ENCODE measurements around the gene WASHC2A. TPM values are rescaled to one million over a fixed set of nuclear protein-coding genes. Genes with fewer than 3 reads are reported as not detected.
"Not testable (repeated sequence)": the region's sequence is repeated elsewhere in the genome, so short reads cannot be mapped to it uniquely, and the experiment has no call there.

WASHC2A gene
- total and polyA plus RNA-seq, 4 donors, result 8.9 to 54.3 (median 26.8) TPM

- H3K9me3 ChIP-seq (ENCODE audit: control insufficient read depth, low read length); H3K27ac ChIP-seq (ENCODE audit: low read depth in 1 of 2, low read length in 2 of 2); H3K36me3 ChIP-seq (ENCODE audit: control insufficient read depth in 1 of 2, insufficient read depth in 2 of 2, low read length in 1 of 2); intact Hi-C loops (cut with DNase I); ATAC-seq (ENCODE audit: low FRiP score); DNase-seq; H3K4me1 ChIP-seq (ENCODE audit: control insufficient read depth in 1 of 2, insufficient read depth in 2 of 2, low read length in 2 of 2); H3K27me3 ChIP-seq (ENCODE audit: control insufficient read depth in 1 of 2, insufficient read depth in 2 of 2, low read length in 1 of 2); H3K4me3 ChIP-seq (ENCODE audit: low read length in 2 of 2): not testable (repeated sequence)
- whole genome bisulfite sequencing, 2 donors, result 85 to 89% methylated on average over 1 to 5 of the region's 5 CpGs
These were observed 26.9 kb downstream of the WASHC2A start for GRCh38 chr10:50094630-50095029.

- H3K4me3 ChIP-seq (ENCODE audit: low read length in 2 of 2); H3K4me1 ChIP-seq (ENCODE audit: control insufficient read depth in 1 of 2, insufficient read depth in 2 of 2, low read length in 2 of 2); H3K27ac ChIP-seq (ENCODE audit: low read depth in 1 of 2, low read length in 2 of 2); intact Hi-C loops (cut with DNase I); DNase-seq; H3K27me3 ChIP-seq (ENCODE audit: control insufficient read depth in 1 of 2, insufficient read depth in 2 of 2, low read length in 1 of 2); H3K36me3 ChIP-seq (ENCODE audit: control insufficient read depth in 1 of 2, insufficient read depth in 2 of 2, low read length in 1 of 2); H3K9me3 ChIP-seq (ENCODE audit: control insufficient read depth, low read length); ATAC-seq (ENCODE audit: low FRiP score): not testable (repeated sequence)
- 85 to 93% methylated on average over 7 of the region's 7 CpGs for WGBS, 2 donors
These were observed 27.6 kb downstream of the WASHC2A start for GRCh38 chr10:50095402-50095801.

DNA sequence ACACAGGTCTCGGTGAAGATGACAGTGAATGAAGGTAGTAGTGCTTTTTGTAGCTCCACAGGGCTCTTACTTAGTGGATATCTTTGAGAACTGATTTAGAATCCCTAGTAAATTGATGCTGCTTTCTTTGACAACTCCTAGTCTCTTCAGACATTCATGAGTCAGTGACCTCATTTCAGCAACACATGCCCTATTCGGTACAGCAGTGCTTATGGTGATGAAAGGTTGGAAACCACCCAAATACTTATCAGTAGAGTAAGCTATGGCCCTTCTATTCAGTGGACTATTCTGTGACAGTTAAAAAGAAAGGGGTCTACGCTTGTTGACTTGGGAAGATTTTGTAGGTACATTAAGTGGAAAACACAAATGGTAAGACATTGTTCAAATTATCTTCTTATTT is 29.0 kb downstream of the WASHC2A start:
- DNase-seq; H3K27ac ChIP-seq (ENCODE audit: low read depth in 1 of 2, low read length in 2 of 2); H3K4me3 ChIP-seq (ENCODE audit: low read length in 2 of 2); intact Hi-C loops (cut with DNase I); H3K4me1 ChIP-seq (ENCODE audit: control insufficient read depth in 1 of 2, insufficient read depth in 2 of 2, low read length in 2 of 2); H3K27me3 ChIP-seq (ENCODE audit: control insufficient read depth in 1 of 2, insufficient read depth in 2 of 2, low read length in 1 of 2); H3K9me3 ChIP-seq (ENCODE audit: control insufficient read depth, low read length); H3K36me3 ChIP-seq (ENCODE audit: control insufficient read depth in 1 of 2, insufficient read depth in 2 of 2, low read length in 1 of 2); ATAC-seq (ENCODE audit: low FRiP score): not testable (repeated sequence)
- WGBS, 2 donors, result 94% methylated on average over 1 of the region's 3 CpGs; no CpG with 5 or more reads in 1 of the 2 donors

- intact Hi-C loops (cut with DNase I); H3K27me3 ChIP-seq (ENCODE audit: control insufficient read depth in 1 of 2, insufficient read depth in 2 of 2, low read length in 1 of 2); ATAC-seq (ENCODE audit: low FRiP score); DNase-seq; H3K4me1 ChIP-seq (ENCODE audit: control insufficient read depth in 1 of 2, insufficient read depth in 2 of 2, low read length in 2 of 2); H3K4me3 ChIP-seq (ENCODE audit: low read length in 2 of 2); H3K27ac ChIP-seq (ENCODE audit: low read depth in 1 of 2, low read length in 2 of 2); H3K9me3 ChIP-seq (ENCODE audit: control insufficient read depth, low read length); H3K36me3 ChIP-seq (ENCODE audit: control insufficient read depth in 1 of 2, insufficient read depth in 2 of 2, low read length in 1 of 2): not testable (repeated sequence)
- 74 to 76% methylated on average over 2 of the region's 3 CpGs for WGBS, 2 donors
These were observed 30.9 kb downstream of the WASHC2A start for GRCh38 chr10:50098645-50099044.

- H3K27ac ChIP-seq (ENCODE audit: low read depth in 1 of 2, low read length in 2 of 2); H3K27me3 ChIP-seq (ENCODE audit: control insufficient read depth in 1 of 2, insufficient read depth in 2 of 2, low read length in 1 of 2); intact Hi-C loops (cut with DNase I); H3K4me1 ChIP-seq (ENCODE audit: control insufficient read depth in 1 of 2, insufficient read depth in 2 of 2, low read length in 2 of 2); H3K4me3 ChIP-seq (ENCODE audit: low read length in 2 of 2); H3K36me3 ChIP-seq (ENCODE audit: control insufficient read depth in 1 of 2, insufficient read depth in 2 of 2, low read length in 1 of 2); DNase-seq; H3K9me3 ChIP-seq (ENCODE audit: control insufficient read depth, low read length): not testable (repeated sequence)
- whole genome bisulfite sequencing, 2 donors, result 87 to 88% methylated on average over 9 of the region's 9 CpGs
- peak; percentile 50 for ATAC-seq (ENCODE audit: low FRiP score)
These were observed 33.4 kb downstream of the WASHC2A start for GRCh38 chr10:50101139-50101582.

GRCh38 chr10:50101747-50102146 is 34.0 kb downstream of the WASHC2A start:
- H3K9me3 ChIP-seq (ENCODE audit: control insufficient read depth, low read length); H3K4me1 ChIP-seq (ENCODE audit: control insufficient read depth in 1 of 2, insufficient read depth in 2 of 2, low read length in 2 of 2); DNase-seq; ATAC-seq (ENCODE audit: low FRiP score); H3K36me3 ChIP-seq (ENCODE audit: control insufficient read depth in 1 of 2, insufficient read depth in 2 of 2, low read length in 1 of 2); H3K27ac ChIP-seq (ENCODE audit: low read depth in 1 of 2, low read length in 2 of 2); H3K4me3 ChIP-seq (ENCODE audit: low read length in 2 of 2); intact Hi-C loops (cut with DNase I); H3K27me3 ChIP-seq (ENCODE audit: control insufficient read depth in 1 of 2, insufficient read depth in 2 of 2, low read length in 1 of 2): not testable (repeated sequence)
- WGBS, 2 donors, result 92 to 98% methylated on average over 3 of the region's 3 CpGs

- H3K4me3 ChIP-seq (ENCODE audit: low read length in 2 of 2); H3K9me3 ChIP-seq (ENCODE audit: control insufficient read depth, low read length); intact Hi-C loops (cut with DNase I); H3K27ac ChIP-seq (ENCODE audit: low read depth in 1 of 2, low read length in 2 of 2); ATAC-seq (ENCODE audit: low FRiP score); DNase-seq; H3K4me1 ChIP-seq (ENCODE audit: control insufficient read depth in 1 of 2, insufficient read depth in 2 of 2, low read length in 2 of 2); H3K36me3 ChIP-seq (ENCODE audit: control insufficient read depth in 1 of 2, insufficient read depth in 2 of 2, low read length in 1 of 2); H3K27me3 ChIP-seq (ENCODE audit: control insufficient read depth in 1 of 2, insufficient read depth in 2 of 2, low read length in 1 of 2): not testable (repeated sequence)
- 90 to 92% methylated on average over 3 of the region's 5 CpGs for WGBS, 2 donors
These were observed 34.5 kb downstream of the WASHC2A start for GRCh38 chr10:50102267-50102666.

- H3K27me3 ChIP-seq (ENCODE audit: control insufficient read depth in 1 of 2, insufficient read depth in 2 of 2, low read length in 1 of 2); H3K9me3 ChIP-seq (ENCODE audit: control insufficient read depth, low read length); ATAC-seq (ENCODE audit: low FRiP score); H3K4me3 ChIP-seq (ENCODE audit: low read length in 2 of 2); H3K36me3 ChIP-seq (ENCODE audit: control insufficient read depth in 1 of 2, insufficient read depth in 2 of 2, low read length in 1 of 2); DNase-seq; H3K4me1 ChIP-seq (ENCODE audit: control insufficient read depth in 1 of 2, insufficient read depth in 2 of 2, low read length in 2 of 2); H3K27ac ChIP-seq (ENCODE audit: low read depth in 1 of 2, low read length in 2 of 2); intact Hi-C loops (cut with DNase I): not testable (repeated sequence)
- WGBS, 2 donors, result 92 to 97% methylated on average over 6 of the region's 7 CpGs
These were observed 41.4 kb downstream of the WASHC2A start for GRCh38 chr10:50108999-50109698.

DNA sequence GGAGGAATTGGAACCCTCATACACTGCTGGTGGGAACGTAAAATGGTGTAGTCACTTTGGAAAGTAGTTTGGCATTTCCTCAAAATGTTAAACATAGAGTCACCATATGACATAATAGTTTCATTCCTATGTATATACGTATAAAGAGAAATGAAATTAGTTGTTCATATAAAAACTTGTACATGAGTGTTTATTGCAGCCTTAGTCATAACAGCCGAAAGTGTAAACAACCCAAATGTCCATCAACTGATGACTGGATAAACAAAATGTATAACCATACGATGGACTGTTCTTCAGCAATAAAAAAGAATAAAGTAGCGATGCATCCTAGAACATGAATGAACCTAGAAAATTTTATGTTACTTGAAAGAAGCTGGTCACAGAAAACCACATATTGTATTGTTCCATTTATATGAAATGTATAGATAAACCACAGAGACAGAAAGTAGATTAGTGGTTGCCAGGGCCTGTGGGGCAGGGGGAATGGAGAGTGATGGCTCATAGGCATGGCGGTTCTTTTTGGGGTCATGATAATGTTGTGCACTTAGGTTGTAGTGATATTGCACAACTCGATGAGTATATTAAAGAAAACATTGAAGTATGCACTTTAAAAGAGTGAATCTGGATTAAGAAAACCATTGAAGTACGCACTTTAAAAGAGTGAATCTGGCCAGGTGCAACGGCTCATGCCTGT is 44.8 kb downstream of the WASHC2A start:
- intact Hi-C loops (cut with DNase I); ATAC-seq (ENCODE audit: low FRiP score); H3K27ac ChIP-seq (ENCODE audit: low read depth in 1 of 2, low read length in 2 of 2); H3K4me1 ChIP-seq (ENCODE audit: control insufficient read depth in 1 of 2, insufficient read depth in 2 of 2, low read length in 2 of 2); H3K27me3 ChIP-seq (ENCODE audit: control insufficient read depth in 1 of 2, insufficient read depth in 2 of 2, low read length in 1 of 2); DNase-seq; H3K36me3 ChIP-seq (ENCODE audit: control insufficient read depth in 1 of 2, insufficient read depth in 2 of 2, low read length in 1 of 2); H3K9me3 ChIP-seq (ENCODE audit: control insufficient read depth, low read length); H3K4me3 ChIP-seq (ENCODE audit: low read length in 2 of 2): not testable (repeated sequence)
- 94 to 95% methylated on average over 6 of the region's 9 CpGs for WGBS, 2 donors
